Measurements from ENCODE around the gene FAM200B.

Gene FAM200B

DNA sequence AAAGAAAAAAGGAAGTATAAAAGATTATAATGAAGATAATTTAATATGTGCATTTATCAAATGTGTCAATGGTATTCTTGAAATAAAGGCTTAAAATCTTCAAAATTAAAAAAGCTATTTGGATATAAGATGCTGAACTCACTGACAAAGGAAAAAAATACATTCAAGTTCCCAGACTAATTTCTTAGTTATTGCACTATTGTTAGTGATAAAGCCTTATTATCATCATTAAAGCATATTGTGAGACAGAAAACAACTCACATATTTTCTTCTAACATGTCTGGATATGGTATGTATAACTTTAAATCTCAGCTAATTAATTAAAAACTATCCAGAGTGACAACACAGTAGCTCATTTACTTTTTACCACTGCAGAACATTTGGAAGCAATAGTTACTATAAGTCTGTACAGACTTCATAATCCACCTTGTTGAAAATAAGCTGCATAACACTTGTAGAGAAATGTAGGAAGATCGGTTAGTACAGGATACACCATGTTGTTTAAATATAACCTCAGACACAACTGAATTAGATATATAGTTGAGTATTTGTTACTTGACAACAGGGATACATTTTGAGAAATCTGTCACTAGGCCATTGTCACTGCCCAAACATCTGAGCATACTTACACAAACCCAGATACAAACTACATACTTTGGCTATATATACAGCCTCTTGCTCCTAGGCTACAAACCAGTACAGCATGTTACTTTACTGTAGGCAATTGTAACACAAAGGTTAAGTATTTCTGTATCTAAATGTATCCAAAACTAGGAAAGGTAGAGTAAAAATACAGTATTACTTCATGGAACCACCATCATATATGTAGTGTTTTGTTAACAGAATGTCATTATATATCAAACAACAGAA lies 12.8 kb upstream of the FAM200B start:
- FAIRE-seq = peak; percentile 25

DNA sequence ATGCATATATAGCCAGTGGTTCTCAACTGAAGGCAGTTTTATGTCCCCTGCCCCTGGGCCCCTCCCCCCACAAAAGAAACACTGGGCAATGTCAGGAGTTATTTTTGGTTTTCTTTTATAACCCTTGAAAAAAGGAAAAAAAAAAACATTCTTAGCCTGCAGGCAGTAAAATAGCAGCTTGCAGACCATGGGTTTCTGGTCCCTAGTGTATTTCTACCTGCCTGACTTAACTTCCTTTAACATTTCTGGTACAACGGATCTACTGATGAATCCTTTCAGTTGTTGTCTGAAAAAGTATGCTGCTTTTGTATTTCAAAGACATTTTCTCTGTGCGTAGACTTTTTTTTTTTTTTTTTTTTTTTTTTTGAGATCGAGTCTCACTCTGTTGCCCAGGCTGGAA lies 11.1 kb upstream of the FAM200B start:
- no peak for FAIRE-seq

DNA sequence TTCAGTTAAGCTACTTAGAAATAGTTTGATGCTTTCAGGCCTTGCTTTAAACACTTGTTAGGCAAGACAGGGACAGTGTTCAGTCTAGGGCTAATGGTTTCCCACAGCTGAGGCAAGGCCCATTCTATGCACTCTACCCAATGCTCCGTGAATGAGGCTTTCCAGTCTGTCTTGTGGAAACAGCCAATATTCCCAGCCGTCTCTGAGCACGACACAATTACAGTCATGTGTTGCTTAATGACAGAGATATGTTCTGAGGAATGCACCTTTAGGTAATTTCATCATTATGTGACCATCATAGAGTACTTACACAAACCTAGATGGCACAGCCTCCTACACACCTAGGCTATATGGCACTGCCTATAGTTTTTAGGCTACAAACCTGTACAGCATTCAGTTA lies 9.5 kb upstream of the FAM200B start:
- FAIRE-seq = no peak

DNA sequence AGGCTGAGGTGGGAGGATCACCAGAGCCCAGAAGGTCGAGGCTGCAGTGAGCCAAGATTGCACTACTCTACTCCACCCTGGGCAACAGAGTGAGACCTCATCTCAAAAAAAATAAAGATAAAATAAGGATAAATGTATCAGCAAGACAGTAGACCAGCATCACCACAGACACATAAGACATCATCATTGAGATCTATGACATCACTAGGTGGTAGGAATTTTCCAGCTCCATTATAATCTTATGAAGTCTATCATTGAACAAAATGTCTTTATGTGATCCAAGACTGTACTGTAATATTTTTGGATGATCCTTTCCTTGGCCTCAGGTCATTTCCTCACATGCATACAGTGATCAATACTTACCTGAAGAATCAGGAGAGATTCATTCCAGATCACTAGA lies 8.3 kb upstream of the FAM200B start:
- no peak for FAIRE-seq

DNA sequence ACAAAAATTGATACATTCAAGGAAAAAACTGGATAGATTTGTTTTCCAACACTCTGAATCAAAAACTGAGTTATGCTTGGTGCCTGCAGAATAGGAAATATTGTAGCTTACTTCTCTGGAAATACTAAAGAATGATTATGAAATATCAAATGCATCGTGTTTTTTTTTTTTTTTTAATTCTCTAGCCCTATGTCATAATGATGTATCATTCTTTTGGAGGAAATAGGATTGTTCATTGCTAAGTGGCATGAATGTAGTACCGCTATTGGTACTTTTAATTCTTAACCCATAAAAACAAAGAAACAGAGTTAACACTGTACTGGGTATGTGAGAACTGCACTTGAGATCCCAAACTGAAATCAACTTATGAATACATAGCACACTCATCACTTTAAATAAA lies 7.6 kb upstream of the FAM200B start:
- FAIRE-seq = no peak

DNA sequence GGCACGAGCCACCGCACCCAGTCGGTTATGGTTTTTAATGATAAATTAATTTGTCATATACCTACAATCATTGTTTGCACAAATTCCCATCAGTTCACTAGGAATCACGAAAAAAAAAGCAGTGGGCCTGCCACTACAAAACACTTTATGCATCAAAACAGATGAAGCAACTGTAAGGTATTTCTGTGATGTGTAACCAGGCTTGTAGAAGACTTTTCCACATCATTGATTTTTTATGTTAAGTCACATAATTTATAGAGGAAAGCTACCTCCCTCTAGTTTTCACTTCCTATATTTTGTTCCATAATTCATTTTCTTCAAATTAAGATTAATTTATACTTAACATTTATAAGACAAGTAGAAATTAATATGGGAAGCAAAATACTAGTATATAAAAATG lies 6.7 kb upstream of the FAM200B start:
- no peak for FAIRE-seq

DNA sequence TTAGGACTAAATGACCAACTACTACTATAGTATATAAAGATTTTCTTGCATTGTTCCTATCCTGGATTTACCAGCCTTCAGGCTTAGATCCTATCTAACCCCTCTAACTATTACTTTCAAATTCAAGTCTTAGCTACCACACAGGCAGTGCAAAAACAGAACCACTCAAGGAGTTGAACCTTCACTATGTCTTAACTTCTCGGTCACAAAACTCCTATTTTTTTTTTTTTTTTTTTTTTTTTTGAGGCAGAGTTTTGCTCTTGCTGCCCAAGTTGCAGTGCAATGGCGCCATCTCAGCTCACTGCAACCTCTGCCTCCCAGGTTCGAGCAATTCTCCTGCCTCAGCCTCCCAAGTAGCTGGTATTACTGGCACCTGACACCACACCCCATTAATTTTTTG lies 6.3 kb upstream of the FAM200B start:
- FAIRE-seq = no peak

DNA sequence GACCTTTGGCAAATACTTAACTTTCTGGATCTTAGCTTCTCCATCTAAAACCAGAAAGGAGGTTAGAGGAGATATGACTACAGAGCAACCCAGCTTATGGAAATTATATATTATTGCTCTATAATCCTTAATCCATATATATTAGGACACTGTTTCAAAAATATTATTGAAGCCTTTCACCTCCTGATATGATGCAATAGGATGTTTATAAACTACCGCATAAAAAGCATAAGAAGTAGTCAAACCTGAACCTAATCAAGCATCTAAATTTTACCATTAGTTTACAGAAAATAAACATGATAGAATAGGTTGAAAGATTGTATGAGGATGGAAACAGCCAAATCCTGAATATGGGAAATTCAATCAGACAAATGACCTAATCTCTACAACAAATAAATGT lies 5.6 kb upstream of the FAM200B start:
- no peak for FAIRE-seq

DNA sequence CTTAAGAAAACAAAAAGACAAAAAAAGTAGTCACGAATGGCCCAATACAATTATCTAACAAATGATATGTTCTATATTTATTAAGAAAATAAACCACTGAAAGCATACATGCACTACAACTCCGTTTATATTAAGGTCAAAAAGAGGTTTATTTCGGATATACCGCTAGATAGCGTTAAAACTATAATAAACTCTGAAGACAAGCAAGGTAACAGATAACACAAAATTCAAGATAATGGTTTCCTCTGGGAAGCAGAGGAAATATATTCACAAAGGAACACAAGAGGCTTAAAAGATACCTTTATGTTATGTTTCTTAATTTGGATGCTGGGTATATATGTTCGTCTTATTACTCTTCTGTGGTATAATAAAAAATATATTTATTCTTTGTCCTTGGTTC lies 4.7 kb upstream of the FAM200B start:
- FAIRE-seq = no peak

DNA sequence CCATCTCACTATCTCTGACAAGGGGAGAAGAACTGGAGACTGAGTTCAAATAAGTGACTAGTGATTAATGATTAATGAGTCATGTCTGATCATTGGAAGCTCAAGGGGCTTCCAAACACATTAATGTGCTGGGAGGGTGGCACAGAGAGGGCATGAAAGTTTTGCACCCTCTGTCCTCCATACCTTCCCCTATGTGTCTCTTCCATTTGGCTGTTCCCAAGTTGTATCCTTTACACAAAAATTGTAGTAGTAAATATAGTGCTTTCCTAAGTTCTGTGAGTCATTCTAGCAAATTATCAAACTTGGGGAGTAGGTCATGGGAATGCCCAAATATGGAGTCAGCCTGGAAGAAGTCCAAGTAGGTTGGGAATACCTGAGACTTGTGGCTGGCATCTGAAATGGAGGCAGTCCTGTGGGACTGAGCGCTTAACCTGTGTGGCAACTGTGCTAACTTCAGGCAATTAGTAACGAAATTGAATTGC lies 4.1 kb upstream of the FAM200B start:
- FAIRE-seq = no peak

DNA sequence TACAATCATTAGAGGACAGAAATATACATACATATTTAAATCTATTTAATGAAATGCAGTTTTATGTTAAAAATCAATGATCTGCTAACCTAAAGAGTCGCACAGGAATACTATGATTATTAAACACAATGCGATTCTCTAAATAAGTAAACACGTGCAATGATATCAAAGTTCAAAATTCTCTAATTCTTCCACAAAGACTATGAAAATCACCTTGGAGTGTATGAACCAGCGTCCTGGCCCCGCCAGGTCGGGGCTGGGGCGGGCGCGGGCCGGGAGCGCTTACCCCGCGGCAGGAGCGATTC lies 608 bp upstream of the FAM200B start:
- no peak for FAIRE-seq

DNA sequence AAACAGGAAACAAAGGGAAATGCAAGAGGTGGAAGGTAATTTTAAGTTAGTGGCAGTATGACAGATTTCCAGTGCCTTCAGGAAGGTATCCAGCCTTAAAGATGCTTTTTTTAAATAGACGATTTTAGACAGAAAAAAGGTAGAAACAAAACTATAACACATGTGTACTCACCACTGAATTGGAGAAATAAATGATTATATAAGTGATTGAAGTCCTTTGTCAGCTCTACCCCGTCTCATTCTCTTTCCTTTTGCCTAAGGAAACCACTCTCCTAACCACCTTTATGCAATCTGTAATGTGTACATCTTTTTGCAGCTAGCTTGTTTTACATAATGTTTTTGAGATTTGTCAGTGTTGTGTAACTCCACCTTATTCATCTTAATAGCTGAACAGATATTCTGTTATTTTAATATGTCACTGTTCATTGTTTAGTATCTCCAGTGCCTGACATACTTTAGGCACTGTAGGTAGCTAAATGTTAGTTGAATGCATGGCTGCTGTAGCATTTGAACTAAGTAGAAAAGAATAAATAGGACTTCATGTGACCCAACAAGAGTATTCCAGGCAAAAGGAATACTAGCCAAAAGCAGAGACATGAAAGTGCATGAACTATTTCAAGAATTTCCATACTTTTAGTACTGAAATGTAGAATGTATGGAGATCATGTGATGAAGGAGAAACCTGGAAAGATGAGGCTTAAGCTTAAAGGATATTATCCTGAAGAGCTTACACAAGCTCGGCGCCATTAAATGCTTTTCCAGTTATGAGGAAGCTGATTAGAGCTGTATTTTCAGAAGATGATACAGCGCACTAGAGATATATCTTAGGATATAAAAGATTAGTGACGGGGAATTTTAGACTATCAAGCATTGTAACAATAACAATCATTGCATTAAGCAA lies 865 bp downstream of the FAM200B start:
- no peak for FAIRE-seq

DNA sequence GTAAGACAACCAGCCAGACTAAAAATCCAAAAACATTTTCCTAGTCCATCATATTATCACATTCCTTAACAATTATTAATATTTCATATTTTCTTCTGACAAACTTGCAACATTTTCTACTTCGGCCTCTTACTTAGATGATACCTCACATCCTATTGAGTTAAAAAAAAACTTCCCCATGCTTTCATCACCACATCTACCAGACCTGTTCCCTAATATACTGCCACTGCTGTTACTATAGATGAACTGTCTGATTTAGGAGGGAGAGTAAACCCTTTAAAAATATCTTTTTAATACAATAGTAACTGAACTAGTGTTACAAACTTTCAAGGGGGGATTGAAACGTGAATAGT lies 1.5 kb downstream of the FAM200B start:
- no peak for FAIRE-seq

DNA sequence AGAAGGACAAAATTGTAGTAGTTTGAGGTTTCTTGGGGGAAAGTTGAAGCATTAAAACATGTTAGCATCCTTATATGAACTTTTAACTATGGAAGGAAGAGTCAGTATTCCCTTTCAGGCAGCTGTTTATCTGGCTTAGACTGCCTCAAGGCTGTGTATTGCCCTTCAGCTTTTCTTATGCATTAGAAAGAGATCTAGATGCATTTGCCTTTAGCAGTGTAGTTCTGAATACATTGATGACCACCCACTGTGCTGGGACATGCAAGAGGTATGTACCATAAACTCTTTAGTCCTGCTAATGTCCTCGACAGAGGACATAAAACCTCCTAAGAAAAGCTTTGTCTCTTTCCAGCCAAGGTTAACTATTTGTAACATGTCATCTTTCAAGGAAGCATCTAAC lies 2.9 kb downstream of the FAM200B start:
- FAIRE-seq = no peak

DNA sequence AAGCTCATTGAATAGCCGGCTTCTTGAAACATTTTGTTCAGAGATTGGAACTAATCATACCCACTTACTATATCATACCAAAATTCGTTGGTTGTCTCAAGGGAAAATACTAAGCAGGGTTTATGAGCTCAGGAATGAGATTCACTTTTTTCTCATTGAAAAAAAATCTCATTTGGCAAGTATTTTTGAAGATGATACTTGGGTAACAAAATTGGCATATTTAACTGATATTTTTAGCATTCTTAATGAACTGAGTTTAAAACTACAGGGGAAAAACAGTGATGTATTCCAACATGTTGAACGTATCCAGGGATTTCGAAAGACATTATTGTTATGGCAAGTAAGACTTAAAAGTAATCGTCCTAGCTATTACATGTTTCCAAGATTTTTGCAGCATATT lies 6.4 kb downstream of the FAM200B start:
- no peak for FAIRE-seq

DNA sequence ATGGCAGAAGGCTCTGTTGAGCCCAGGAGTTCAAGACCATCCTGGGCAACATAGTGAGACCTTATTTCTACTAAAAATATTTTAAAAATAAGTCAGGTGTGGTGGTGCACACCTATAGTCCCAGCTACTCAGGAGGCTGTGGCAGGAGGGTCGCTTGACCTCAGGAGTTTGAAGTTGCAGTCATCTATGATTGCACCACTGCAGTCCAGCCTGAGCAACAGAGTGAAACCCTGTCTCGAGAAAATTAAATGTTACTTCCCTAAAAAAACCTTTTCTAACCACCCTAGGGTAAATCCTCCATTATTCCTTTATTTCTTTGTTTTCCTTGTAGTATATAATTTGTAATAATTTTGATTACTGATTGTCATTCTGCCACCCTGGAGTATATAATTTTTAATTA lies 7.9 kb downstream of the FAM200B start:
- FAIRE-seq = no peak

DNA sequence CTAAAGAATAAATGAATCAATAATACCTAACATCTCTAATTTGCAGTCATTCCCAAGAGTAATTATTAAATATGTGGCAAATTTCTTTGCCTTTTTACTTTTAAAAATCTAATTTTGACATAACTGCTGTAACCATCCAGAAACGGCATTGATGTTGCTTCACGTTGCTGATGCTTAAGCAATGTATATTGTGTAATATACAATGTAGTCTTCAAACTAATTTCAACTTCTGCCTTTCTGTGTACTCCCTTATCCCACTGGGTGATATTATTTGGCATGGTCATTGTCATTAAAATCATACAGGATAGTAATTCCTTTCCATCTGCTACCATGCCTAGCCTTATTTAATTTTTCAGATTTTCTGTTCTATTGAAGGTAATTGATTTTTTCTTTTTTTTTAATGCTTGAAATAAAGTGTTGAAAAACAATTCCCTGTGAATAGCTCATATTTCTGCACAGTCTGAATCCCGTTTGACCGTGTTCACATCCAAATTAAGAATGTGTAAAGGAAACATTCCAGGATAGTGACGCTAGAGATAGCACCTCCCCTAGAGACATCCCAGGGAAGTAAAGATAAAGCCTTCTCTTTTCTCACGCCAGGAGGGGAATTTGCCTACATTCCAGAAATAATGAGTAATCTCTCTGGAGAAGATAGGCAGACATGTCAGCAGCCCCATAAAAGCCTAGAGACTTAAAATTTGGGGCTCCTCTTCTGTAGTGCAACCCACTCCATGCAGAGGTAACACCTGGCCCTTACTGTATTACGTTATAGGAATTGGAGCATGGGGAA lies 8.6 kb downstream of the FAM200B start:
- no peak for FAIRE-seq

DNA sequence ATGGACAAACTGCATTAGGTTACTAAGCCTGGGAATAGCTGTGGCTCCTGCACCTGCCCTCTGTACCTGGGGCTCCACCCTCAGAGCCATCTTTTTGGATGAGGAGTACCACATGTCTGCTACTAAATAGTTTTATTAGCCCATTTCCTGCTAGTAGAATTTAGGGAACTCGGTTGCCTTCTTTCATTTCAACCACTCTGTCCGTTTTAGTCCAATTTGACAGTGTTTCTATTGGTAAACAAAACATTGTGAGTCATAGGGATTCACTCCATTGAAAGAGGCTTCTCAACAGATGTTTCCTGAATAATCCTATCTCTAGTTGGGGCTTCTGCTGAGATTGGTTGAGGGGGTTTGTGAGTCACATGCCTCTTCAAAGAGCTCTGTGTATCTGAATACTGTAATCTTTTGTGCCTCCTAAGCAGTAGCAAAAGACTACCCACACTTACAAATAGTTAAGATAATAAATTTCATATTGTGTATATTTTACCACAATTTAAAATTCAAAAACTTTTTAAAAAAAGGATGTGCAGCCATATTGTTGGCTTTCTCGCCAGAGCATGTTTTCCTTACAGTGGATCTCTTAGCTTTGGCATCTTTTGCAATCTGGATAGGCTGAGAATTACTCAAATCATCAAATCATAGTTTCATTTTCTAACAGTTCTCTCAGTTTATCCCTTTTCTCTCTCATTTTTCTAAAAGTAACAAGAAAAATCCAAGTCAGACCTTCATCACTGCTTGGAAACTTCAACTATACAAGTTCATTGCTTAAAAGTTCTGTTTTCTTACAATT lies 9.9 kb downstream of the FAM200B start:
- no peak for FAIRE-seq

DNA sequence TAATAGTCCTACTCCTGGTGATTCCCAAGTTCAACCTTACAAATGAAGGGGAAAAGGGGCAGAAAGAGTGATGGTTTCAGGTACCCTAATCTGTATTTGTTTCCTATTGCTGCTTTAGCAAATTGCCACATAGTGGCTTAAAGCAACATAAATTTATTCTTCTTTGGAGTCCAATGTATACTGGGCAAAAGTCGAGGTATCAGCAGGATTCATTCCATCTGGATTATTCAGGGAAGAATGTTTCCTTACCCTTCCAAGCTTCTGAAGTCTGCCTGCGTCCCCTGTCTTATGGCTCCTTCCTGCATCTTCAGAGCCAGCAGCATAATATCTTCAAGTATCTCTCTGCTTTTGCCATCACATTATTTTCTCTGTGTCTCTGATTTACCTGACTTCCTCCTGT lies 11.0 kb downstream of the FAM200B start:
- FAIRE-seq = no peak

DNA sequence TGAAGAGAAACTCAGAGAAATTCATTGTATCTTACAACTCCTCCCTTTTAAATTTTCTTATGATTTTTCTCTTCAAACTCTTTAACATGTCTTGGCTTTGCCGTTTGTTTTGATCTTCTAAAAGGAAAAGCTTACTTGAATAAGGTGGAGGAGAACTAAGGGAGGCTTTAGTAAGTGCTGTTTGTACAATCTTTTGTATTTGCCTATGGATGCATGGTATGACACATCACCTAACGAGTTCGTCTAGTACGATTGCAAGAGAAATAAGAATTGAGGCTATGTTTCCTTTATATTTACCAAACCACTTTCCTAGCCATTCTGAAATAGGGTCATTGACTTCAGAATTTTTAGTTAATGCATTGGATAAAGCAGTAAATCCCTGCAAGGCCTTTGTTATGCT lies 12.8 kb downstream of the FAM200B start:
- FAIRE-seq = no peak

DNA sequence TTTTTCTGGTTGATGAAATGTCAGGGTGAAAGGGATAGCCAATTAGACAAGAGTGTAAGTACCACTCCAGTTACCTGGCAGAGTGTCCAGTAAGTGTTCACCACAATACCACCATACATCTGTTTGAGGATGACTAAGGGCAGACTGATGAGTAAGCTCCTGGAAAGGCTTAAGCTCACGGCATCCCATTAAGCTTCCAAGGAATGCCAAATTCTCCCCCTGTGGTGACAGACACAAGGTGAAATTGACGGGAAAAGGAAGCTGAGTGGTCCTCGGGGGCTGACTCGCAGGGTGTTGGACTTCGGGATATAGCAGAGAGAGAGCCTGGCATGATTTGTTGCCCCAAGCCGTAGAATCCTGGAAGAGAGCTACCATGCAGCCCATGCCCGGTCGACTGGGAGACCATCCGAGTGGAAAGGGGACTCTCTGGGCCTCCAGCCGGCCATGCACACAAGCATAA lies 13.6 kb downstream of the FAM200B start:
- FAIRE-seq = no peak

DNA sequence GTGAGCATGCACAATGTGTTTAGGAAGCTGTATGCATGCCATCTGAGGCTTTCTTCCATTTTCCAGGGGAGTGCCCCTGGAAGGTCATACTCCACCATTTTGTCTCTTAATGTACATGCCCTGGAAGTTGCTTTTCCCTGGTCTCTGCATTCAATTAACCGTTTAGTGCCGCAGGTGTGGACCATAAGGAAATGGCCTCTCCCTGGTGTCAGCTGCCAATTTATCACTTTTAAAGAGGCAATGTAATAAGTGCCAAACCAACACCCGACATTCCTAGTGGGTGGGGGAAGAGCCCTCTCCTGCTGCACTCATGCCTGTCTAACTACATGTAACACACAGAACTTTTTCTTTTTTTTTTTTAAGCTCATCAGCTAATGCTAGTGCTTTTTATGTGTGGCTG lies 14.1 kb downstream of the FAM200B start:
- no peak for FAIRE-seq

DNA sequence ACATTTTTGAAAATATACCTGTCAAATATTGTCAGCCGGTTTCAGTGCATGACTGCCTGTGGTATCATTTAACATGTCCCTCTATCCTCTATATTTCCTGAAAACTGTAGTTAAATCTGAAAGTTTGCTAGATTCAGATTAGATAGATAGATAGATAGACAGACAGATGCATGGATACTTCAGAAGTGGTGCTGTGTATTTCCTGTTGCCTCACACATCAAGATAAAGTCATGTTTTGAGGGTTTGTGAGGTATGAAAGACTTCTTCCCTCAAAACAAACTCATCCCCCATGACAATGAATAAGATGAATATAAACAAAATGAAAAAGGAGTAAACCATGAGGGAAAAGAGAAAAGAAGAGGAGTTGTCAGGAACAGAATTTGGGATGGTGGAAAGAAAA lies 15.2 kb downstream of the FAM200B start:
- no peak for FAIRE-seq
